ENCODE data around the gene TNFSF8.

- TF ChIP-seq CHD2 (IDR thresholded peaks at IDR 0.05; ENCODE audit: low read length) (no peak), POLR2A (IDR thresholded peaks at IDR 0.05; ENCODE audit: control extremely low read depth in 1 of 2, low read depth in 2 of 2, low read length in 2 of 2) (no peak), USF2 (IDR thresholded peaks at IDR 0.05; ENCODE audit: low read length) (no peak), SRF (IDR thresholded peaks at IDR 0.05; ENCODE audit: low read depth, low read length) (no peak), TAF1 (IDR thresholded peaks at IDR 0.05; ENCODE audit: low read depth, low read length) (no peak), POLR2AphosphoS5 (IDR thresholded peaks at IDR 0.05; ENCODE audit: low read depth, low read length) (no peak)
These were observed 9.2 kb downstream of the TNFSF8 start for GRCh38 chr9:114921171-114921570.

Data from H1 (cell line).